NCI-H2029 (cell line): ENCODE results near the gene LYPD8.

ENCODE experiments used
- DNase-seq: peaks from one replicate; lab custom pipeline; 2025; lab: John Stamatoyannopoulos, UW

The LYPD8 gene

GRCh38 chr1:248757784-248758195, 2.2 kb upstream of the LYPD8 start:
- no peak for DNase-seq

GRCh38 chr1:248756636-248757035, 1.1 kb upstream of the LYPD8 start:
- DNase-seq: no peak

GRCh38 chr1:248756151-248756550, 592 bp upstream of the LYPD8 start:
- DNase-seq: no peak

GRCh38 chr1:248753708-248754280, 1.8 kb downstream of the LYPD8 start:
- DNase-seq: no peak

- no peak for DNase-seq
These were observed 2.4 kb downstream of the LYPD8 start for GRCh38 chr1:248753029-248753594.

GRCh38 chr1:248752161-248753028, 3.2 kb downstream of the LYPD8 start:
- no peak for DNase-seq

- no peak for DNase-seq
These were observed 3.9 kb downstream of the LYPD8 start for GRCh38 chr1:248751635-248752034.

- no peak for DNase-seq
These were observed 4.4 kb downstream of the LYPD8 start for GRCh38 chr1:248751142-248751541.

- no peak for DNase-seq
These were observed 5.1 kb downstream of the LYPD8 start for GRCh38 chr1:248750496-248750895.

GRCh38 chr1:248748211-248748610, 7.3 kb downstream of the LYPD8 start:
- DNase-seq: no peak

- DNase-seq: no peak
These were observed 14.7 kb downstream of the LYPD8 start for GRCh38 chr1:248740876-248741275.

GRCh38 chr1:248739572-248740205, 15.9 kb downstream of the LYPD8 start:
- no peak for DNase-seq

GRCh38 chr1:248737457-248737856, 18.1 kb downstream of the LYPD8 start:
- DNase-seq: no peak

GRCh38 chr1:248736977-248737376, 18.6 kb downstream of the LYPD8 start:
- DNase-seq: no peak

GRCh38 chr1:248733566-248733965, 22.0 kb downstream of the LYPD8 start:
- DNase-seq: no peak

GRCh38 chr1:248730507-248731335, 24.8 kb downstream of the LYPD8 start:
- DNase-seq: no peak

- no peak for DNase-seq
These were observed 41.3 kb downstream of the LYPD8 start for GRCh38 chr1:248714248-248714647.

- DNase-seq: no peak
These were observed 45.2 kb downstream of the LYPD8 start for GRCh38 chr1:248710305-248710900.

- DNase-seq: no peak
These were observed 51.0 kb downstream of the LYPD8 start for GRCh38 chr1:248704606-248705005.

GRCh38 chr1:248703674-248704073, 51.9 kb downstream of the LYPD8 start:
- DNase-seq: no peak

GRCh38 chr1:248702714-248703113, 52.8 kb downstream of the LYPD8 start, which contains the start of gene OR14I1:
OR14I1 (minus strand) TSS chr1:248702766.
- no peak for DNase-seq
